ENCODE measurements around the gene DIP2A. TPM values are rescaled to one million over a fixed set of nuclear protein-coding genes. Genes with fewer than 3 reads are reported as not detected.
A peak's percentile ranks its signal among the peaks of the same experiment; 100 is the strongest.

The DIP2A gene
- total RNA-seq, 4 donors from 2014 or later = 25.9 to 57.4 (median 33.3) TPM

DNA sequence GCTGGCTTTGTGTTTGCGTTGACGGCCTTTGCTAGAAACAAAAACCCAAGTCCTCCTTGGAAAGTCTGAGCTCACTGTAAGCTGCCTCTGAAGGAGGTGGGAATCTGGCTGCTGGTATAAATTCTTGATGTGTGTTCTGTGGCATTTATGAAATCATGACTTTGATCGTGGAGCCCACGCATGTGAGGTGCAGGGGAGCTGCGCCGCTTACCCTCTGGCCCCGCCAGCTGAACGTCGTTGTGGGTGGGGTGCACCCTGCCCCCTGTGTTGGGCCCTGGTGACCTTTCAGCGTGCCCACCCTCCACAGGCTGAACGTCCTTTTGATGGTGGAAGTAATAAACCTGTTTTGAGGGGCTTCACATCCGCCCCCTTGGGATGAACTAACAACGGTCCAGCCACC, 21.2 kb upstream of the DIP2A start:
- no peak for DNase-seq (ENCODE audit: low spot score)
- TF ChIP-seq, protein P1, sequence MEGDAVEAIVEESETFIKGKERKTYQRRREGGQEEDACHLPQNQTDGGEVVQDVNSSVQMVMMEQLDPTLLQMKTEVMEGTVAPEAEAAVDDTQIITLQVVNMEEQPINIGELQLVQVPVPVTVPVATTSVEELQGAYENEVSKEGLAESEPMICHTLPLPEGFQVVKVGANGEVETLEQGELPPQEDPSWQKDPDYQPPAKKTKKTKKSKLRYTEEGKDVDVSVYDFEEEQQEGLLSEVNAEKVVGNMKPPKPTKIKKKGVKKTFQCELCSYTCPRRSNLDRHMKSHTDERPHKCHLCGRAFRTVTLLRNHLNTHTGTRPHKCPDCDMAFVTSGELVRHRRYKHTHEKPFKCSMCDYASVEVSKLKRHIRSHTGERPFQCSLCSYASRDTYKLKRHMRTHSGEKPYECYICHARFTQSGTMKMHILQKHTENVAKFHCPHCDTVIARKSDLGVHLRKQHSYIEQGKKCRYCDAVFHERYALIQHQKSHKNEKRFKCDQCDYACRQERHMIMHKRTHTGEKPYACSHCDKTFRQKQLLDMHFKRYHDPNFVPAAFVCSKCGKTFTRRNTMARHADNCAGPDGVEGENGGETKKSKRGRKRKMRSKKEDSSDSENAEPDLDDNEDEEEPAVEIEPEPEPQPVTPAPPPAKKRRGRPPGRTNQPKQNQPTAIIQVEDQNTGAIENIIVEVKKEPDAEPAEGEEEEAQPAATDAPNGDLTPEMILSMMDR (IDR thresholded peaks at IDR 0.05) = no peak
- ATAC-seq (ENCODE audit: low FRiP score) = no peak

- DNase-seq (ENCODE audit: low spot score) (no peak), ATAC-seq (ENCODE audit: low FRiP score) (no peak)
- TF ChIP-seq, protein P1 (IDR thresholded peaks at IDR 0.05) = no peak
Measured at GRCh38 chr21:46438241-46438640, 20.4 kb upstream of the DIP2A start.

GRCh38 chr21:46439906-46440305, 18.8 kb upstream of the DIP2A start:
- no peak for ATAC-seq (ENCODE audit: low FRiP score)
- DNase-seq (ENCODE audit: low spot score) = no peak
- TF ChIP-seq, protein P1 (IDR thresholded peaks at IDR 0.05) = no peak

GRCh38 chr21:46441331-46441730, 17.4 kb upstream of the DIP2A start:
- DNase-seq (ENCODE audit: low spot score) = no peak
- no peak for ATAC-seq (ENCODE audit: low FRiP score)
- TF ChIP-seq, protein P1 (IDR thresholded peaks at IDR 0.05) = no peak

- TF ChIP-seq, protein P1 (IDR thresholded peaks at IDR 0.05) = no peak
- ATAC-seq (ENCODE audit: low FRiP score) (no peak), DNase-seq (ENCODE audit: low spot score) (no peak)
Measured at GRCh38 chr21:46441961-46442498, 16.7 kb upstream of the DIP2A start.

GRCh38 chr21:46442938-46443337, 15.8 kb upstream of the DIP2A start:
- DNase-seq (ENCODE audit: low spot score) = no peak
- TF ChIP-seq, protein P1 (IDR thresholded peaks at IDR 0.05) = no peak
- no peak for ATAC-seq (ENCODE audit: low FRiP score)

DNA sequence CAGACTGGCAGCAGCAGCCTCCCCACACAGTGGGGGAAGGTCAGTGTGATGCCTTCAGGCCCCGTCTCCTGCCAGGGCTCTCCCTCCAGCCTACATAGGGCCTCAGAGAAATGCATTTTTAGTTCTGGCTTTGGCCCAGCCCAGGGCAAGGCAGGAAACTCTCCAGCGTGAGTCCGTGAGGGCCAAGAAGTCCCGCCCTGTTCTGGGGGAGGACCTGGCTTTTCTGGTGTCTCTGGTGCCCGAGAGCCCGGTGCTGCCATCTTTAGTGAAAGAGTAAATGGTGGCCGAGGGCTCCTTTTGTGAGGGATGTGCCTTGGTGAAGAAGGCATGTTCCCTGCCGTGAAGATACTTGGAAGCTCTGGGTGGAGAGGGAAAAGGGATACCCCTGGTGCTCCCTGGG, 14.8 kb upstream of the DIP2A start:
- ATAC-seq (ENCODE audit: low FRiP score) = peak; percentile 11

More for the DNA sequence above, 14.8 kb upstream of the DIP2A start:
- DNase-seq (ENCODE audit: low spot score) = no peak
- TF ChIP-seq, protein P1 (IDR thresholded peaks at IDR 0.05) = no peak
